GM12878 (cell line): ENCODE measurements around the gene ENTPD5. TPM values are rescaled to one million over a fixed set of nuclear protein-coding genes. Genes with fewer than 3 reads are reported as not detected.

Experiments
- IKZF1 ChIP-seq: fragments of 450-650 bp; conservative IDR thresholded peaks from 2 replicates; pipeline ENCODE4 v1.6.1; 2017; ENCODE audit warnings: antibody characterized with exemption, mild to moderate bottlenecking
- NFYB ChIP-seq: IDR thresholded peaks from 2 replicates; pipeline ENCODE4 v1.6.1; 2011; ENCODE audit warnings: low read depth, mild to moderate bottlenecking, low read length, improper control_type of control experiment, moderate library complexity; ENCODE audit not compliant: insufficient read depth
- NKRF ChIP-seq: fragments of 450-650 bp; conservative IDR thresholded peaks from 2 replicates; pipeline ENCODE4 v1.6.1; 2017; ENCODE audit warnings: mild to moderate bottlenecking, moderate library complexity
- SREBF1 ChIP-seq: IDR thresholded peaks from 2 replicates; pipeline ENCODE4 v1.6.1; 2012; ENCODE audit warnings: mild to moderate bottlenecking, low read length
- USF1 ChIP-seq: IDR thresholded peaks from 2 replicates; pipeline ENCODE4 v1.6.1; 2011; ENCODE audit warnings: borderline replicate concordance, low read depth, mild to moderate bottlenecking, moderate library complexity, mixed read lengths, low read length; ENCODE audit not compliant: insufficient read depth; ENCODE audit errors: extremely low read length
- polyA plus RNA-seq, 11 experiments: library from polyadenylated mRNA; depleted of rRNA in 4 of 11; unstranded in 6 of 11; stranded (reverse) in 5 of 11; fragments of >200 nt; fragmentation: Nextera tagmentation in 4 of 11; fragmentation: Illumina TruSeq in 1 of 11; extraction: Ambion mirVana in 4 of 11; extraction: Trizol in 1 of 11; gene quantifications; 1 replicate in 1 of 11; 2 replicates in 10 of 11; pipeline versions ENCODE4 v1.2.1 to v1.2.3, GENCODE V29; 2011 to 2016; ENCODE audit warnings: inconsistent platforms in 2 of 11, missing spikeins in 2 of 11, low read depth in 1 of 11
- total RNA-seq, 4 experiments: library from RNA; depleted of rRNA in 3 of 4; stranded (reverse); fragments of >200 nt in 3 of 4; fragmentation: Illumina TruSeq in 1 of 4; extraction: Trizol in 1 of 4; gene quantifications; 2 replicates each; pipeline versions ENCODE4 v1.2.1 to v1.2.3, GENCODE V29; 2013 to 2021
- TF ChIP-seq, protein P1 (sequence below): fragments of 450-650 bp; formaldehyde crosslinking; IDR thresholded peaks from 2 replicates; pipeline ENCODE4 v1.5.0; 2022; ENCODE audit warnings: mild to moderate bottlenecking, missing genetic modification characterization
- TF ChIP-seq, protein P2 (sequence below): fragments of 450-650 bp; IDR thresholded peaks from 2 replicates; pipeline ENCODE4 v1.6.1; 2016; ENCODE audit warnings: mild to moderate bottlenecking, moderate library complexity, borderline replicate concordance

The ENTPD5 gene
- total and polyA plus RNA-seq, 10 of the 15 experiments (the other 5 are each of a cell fraction or from before 2014, with no cell fraction given): 2.4 to 9.9 (median 7.6) TPM

GRCh38 chr14:73977896-73978295, 41.2 kb downstream of the ENTPD5 start (continued):
- TF ChIP-seq USF1 (no peak), NKRF (no peak), IKZF1 (no peak), NFYB (no peak), SREBF1 (no peak)
- TF ChIP-seq, protein P1, sequence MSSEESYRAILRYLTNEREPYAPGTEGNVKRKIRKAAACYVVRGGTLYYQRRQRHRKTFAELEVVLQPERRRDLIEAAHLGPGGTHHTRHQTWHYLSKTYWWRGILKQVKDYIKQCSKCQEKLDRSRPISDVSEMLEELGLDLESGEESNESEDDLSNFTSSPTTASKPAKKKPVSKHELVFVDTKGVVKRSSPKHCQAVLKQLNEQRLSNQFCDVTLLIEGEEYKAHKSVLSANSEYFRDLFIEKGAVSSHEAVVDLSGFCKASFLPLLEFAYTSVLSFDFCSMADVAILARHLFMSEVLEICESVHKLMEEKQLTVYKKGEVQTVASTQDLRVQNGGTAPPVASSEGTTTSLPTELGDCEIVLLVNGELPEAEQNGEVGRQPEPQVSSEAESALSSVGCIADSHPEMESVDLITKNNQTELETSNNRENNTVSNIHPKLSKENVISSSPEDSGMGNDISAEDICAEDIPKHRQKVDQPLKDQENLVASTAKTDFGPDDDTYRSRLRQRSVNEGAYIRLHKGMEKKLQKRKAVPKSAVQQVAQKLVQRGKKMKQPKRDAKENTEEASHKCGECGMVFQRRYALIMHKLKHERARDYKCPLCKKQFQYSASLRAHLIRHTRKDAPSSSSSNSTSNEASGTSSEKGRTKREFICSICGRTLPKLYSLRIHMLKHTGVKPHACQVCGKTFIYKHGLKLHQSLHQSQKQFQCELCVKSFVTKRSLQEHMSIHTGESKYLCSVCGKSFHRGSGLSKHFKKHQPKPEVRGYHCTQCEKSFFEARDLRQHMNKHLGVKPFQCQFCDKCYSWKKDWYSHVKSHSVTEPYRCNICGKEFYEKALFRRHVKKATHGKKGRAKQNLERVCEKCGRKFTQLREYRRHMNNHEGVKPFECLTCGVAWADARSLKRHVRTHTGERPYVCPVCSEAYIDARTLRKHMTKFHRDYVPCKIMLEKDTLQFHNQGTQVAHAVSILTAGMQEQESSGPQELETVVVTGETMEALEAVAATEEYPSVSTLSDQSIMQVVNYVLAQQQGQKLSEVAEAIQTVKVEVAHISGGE: no peak
- TF ChIP-seq, protein P2, sequence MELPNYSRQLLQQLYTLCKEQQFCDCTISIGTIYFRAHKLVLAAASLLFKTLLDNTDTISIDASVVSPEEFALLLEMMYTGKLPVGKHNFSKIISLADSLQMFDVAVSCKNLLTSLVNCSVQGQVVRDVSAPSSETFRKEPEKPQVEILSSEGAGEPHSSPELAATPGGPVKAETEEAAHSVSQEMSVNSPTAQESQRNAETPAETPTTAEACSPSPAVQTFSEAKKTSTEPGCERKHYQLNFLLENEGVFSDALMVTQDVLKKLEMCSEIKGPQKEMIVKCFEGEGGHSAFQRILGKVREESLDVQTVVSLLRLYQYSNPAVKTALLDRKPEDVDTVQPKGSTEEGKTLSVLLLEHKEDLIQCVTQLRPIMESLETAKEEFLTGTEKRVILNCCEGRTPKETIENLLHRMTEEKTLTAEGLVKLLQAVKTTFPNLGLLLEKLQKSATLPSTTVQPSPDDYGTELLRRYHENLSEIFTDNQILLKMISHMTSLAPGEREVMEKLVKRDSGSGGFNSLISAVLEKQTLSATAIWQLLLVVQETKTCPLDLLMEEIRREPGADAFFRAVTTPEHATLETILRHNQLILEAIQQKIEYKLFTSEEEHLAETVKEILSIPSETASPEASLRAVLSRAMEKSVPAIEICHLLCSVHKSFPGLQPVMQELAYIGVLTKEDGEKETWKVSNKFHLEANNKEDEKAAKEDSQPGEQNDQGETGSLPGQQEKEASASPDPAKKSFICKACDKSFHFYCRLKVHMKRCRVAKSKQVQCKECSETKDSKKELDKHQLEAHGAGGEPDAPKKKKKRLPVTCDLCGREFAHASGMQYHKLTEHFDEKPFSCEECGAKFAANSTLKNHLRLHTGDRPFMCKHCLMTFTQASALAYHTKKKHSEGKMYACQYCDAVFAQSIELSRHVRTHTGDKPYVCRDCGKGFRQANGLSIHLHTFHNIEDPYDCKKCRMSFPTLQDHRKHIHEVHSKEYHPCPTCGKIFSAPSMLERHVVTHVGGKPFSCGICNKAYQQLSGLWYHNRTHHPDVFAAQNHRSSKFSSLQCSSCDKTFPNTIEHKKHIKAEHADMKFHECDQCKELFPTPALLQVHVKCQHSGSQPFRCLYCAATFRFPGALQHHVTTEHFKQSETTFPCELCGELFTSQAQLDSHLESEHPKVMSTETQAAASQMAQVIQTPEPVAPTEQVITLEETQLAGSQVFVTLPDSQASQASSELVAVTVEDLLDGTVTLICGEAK: no peak
- TF ChIP-seq, all 136 proteins: peak for 0
